DMS114 treated with DMSO at 0.1 percent for 48 hours (cell line): ENCODE results near the gene CIB2.

ENCODE experiments used
- DNase-seq: peaks from one replicate; lab custom pipeline; 2025; ENCODE audit not compliant: unreplicated experiment; lab: John Stamatoyannopoulos, UW

The CIB2 gene

DNA sequence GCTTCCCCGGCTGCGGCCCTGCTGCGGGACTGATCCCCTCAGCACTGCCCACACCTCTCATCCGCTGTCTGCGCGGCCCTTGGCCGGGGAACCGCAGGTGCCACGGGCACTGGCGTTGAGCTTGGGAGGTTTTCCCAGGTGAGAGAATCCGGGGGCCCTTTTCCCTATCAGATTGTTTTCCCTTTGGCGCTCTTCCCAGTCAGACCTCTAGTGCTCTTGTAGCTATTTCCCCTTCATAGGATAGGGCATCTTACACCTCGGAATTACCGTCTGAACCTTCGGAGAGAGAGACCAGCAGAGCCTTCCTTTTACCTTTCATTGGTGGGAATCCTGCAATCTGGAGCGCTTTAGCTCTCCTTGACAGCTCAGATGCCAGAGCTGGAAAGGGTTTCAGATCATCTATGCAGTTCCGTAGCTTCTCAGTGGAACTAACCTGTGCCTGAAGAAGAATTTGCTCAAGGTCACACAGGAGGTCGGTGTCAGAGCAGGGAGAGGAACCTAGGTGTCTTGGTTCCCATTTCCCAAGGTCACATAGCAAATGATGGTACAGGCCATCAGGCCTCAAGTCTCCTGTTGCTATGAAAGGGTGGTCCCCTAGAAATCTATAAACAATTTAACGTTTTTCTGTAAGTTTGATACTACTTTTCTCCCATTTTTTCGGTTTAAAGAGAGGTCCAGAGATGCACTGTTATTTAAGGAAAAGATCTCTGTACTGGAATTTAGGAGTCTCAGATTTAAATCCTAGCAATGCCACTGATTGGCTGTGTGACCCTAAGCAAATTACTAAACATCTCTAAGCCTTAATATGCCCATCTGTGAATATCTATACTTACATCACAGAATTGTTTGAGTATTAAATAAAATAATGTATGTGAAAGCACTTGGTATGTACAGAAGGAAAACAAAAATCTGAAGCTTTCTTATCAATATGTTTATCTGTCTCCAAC is 18.8 kb upstream of the CIB2 start:
- DNase-seq, result no peak

DNA sequence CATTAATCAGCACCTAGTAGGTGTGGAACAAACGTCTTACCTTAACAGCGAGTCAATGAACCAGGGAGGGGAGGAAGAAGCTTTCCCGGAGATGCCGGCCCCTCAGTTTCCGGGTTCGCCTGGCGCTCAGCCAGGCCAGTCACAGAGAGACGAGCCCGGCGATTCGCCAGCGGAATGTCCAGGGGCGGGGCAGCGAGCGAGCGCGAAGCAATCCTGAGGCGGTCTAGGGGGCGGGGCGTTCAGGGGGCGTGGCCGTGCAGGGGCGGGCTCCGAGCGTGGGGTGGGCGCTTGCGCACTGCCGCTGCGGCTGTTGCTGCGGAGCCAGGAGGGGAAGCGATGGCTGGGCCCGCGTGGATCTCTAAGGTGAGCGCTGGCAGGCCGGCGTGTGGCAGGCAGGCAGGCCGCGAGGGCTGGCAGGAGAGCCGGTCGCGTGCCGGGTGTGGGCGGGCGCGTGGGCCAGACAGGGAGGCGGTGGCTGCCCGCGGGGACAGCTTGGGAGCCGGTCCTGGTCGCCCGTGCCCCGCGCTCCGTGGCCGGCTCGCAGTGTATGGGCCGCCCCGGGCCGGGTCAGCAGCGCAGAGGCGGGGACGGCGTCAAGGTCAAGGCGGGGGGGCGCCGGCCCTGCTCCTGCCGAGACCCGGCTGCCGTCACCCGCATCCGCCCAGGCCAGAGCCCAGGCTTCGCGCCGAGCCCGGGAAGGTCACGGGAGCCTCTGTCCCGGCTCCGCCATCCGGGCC is 18.0 kb upstream of the CIB2 start, which contains the start of gene IDH3A:
Gene IDH3A, plus strand, starts transcription at position 295 of the 737 bp plus-strand sequence. Its CDS starts 42 bp downstream, at position 337.
- peak; percentile 93 for DNase-seq

GRCh38 chr15:78148392-78149067 is 17.3 kb upstream of the CIB2 start:
- no peak for DNase-seq

- no peak for DNase-seq
Observed at GRCh38 chr15:78147566-78147965, 16.3 kb upstream of the CIB2 start.

DNA sequence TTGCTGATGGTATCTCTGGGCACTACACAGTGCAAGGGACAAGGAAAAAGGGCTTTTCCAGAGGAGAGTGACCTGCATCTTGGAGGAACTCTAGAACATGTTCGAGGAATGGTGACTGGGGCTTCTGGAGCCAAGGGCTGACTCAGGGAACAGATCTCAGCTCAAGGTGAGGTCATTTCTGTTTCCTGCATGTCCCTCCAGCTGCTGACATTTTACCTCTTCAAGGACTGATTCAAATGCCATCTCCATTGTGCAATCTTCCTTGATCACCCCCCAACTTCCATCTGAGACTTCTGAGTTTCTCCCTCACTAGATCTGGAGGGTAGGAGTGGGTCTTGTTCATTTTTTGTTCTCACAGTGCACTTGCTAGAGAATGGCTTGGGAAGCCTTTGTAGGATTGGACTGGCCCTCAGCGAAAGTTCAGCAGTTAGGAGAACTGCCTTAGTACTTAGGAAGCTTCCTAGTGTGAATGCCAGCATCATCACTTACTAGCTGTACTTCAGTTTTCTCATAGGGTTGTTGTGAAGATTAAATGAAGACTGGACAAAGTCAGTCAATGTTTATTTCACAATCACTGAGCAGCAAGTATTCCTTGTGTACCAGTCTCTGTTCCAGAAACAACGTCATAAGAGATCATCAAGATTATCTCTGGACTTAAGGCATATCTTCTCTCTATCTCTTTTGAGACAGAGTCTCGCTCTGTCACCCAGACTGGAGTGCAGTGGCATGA is 15.3 kb upstream of the CIB2 start:
- no peak for DNase-seq

- no peak for DNase-seq
Observed at GRCh38 chr15:78142332-78142731, 11.1 kb upstream of the CIB2 start.

DNA sequence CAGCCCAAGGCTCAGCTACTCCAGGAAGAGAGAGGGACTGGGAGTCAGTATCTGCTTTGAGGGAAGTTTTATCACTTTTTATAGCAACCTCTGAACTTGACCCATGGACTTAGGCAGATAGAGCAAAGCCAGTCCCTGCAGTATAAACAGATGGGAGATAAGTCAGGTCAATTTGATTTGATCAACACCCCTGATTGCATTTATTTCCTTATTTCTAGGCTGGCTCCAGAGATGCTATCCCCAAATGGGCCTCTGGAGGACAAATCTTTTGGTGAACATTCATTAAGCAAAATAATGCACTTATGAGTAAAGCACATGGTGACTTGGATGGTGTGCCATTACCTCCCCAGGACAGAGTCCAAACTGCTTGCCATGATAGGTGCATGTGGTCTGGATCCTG is 9.0 kb upstream of the CIB2 start:
- no peak for DNase-seq

GRCh38 chr15:78139578-78139977 is 8.3 kb upstream of the CIB2 start:
- no peak for DNase-seq

- DNase-seq, result no peak
Observed at GRCh38 chr15:78133801-78134200, 2.6 kb upstream of the CIB2 start.

GRCh38 chr15:78130466-78131294 is 565 bp downstream of the CIB2 start:
- DNase-seq, result no peak

- DNase-seq, result no peak
Observed at GRCh38 chr15:78129751-78130287, 1.4 kb downstream of the CIB2 start.

- no peak for DNase-seq
Observed at GRCh38 chr15:78129077-78129750, 2.0 kb downstream of the CIB2 start.

DNA sequence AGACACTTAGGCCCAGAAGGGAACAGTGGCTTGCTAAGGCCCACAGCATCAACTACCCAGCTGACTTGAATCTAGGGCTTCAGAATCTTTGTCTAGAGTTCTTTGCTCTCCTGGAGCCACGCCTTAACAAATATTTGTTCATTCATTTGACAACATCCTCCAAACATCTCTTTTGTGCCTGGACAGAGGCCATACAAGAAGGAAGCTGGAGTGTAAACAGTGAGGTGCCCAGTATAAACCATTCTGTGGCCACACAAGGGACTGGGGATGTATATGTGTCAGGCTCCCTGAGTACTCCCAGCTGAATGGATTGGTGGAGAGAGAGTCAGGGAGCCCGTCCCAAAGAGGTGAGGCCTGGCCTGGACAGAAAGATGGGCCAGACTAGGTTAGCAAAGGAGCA is 3.4 kb downstream of the CIB2 start:
- DNase-seq, result no peak

GRCh38 chr15:78125267-78125666 is 6.0 kb downstream of the CIB2 start:
- DNase-seq, result no peak

DNA sequence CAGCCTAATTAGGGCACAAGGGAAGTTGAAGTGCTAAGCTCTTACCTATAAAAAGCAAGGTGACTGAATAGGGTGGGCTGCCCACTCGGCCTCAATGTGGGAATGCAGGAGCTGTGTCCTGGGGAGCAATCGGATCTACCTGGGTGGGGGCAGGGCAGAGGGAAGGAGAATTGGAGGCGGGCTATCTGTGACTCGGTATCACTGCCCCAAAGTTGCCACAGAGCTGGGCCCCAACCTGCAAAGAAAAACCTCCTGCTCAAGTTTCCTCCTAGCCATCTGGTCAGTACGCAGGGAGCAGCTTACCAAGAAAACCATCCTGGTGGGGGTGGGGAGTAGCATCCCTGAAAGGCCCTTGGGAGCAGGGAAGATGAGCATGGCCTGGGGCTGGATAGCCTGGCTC is 10.7 kb downstream of the CIB2 start:
- no peak for DNase-seq

DNA sequence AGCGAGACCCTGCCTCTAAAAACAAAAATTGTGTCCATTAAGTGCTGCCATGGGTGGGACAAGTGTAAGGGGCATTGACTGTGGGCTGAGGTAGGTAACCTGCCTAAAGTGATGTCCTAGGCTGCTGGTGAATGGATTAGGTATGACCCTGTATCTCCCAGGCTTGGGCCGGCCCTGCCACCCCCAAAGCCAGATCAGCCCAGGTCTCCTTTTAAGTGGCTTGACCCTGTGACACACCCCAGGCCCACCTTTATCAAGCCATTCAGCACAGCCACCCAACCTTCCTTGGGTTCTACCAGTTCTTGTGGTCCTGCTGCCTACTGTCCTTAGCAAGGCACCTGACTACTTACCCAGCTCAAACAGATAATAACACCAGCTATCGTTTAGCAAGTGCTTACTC is 18.7 kb downstream of the CIB2 start:
- DNase-seq, result no peak

- DNase-seq, result no peak
Observed at GRCh38 chr15:78111788-78112187, 19.5 kb downstream of the CIB2 start.

GRCh38 chr15:78110916-78111475 is 20.2 kb downstream of the CIB2 start:
- no peak for DNase-seq

- no peak for DNase-seq
Observed at GRCh38 chr15:78110096-78110495, 21.1 kb downstream of the CIB2 start.
